GM15510 (cell line): ENCODE measurements around the gene NPS.

Experiments used
- POLR2A ChIP-seq: IDR thresholded peaks from 3 replicates; pipeline ENCODE4 v1.6.1; 2011; ENCODE audit warnings: borderline replicate concordance; ENCODE audit not compliant: insufficient read length; ENCODE audit errors: extremely low read depth

NPS gene

GRCh38 chr10:127536972-127537760 is 11.9 kb upstream of the NPS start:
- TF ChIP-seq POLR2A = no peak

DNA sequence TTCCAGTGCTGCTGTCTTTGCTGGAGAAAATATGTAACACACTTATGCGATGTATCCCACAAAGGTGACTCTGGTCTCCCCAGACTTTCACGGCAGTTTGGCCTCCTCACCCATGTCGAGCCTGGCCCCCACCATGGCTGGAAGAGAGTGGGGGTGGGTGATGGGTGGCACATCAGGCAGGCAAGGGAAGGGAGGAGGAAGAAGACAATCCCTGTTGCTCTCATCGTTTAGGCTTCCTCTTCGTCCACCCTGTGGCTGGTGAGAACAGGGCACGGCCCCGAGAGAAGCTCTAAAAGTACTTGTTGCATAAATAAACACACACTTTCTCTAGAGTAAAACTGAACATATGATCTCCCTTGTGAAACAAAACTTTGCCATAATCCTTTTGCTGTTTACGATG is 11.2 kb upstream of the NPS start:
- no peak for TF ChIP-seq POLR2A

GRCh38 chr10:127548022-127548421 is 1.1 kb upstream of the NPS start:
- TF ChIP-seq POLR2A = no peak

GRCh38 chr10:127550861-127551260 is 1.8 kb downstream of the NPS start:
- TF ChIP-seq POLR2A = no peak

- TF ChIP-seq POLR2A = no peak
Measured at GRCh38 chr10:127552446-127552845, 3.3 kb downstream of the NPS start.

DNA sequence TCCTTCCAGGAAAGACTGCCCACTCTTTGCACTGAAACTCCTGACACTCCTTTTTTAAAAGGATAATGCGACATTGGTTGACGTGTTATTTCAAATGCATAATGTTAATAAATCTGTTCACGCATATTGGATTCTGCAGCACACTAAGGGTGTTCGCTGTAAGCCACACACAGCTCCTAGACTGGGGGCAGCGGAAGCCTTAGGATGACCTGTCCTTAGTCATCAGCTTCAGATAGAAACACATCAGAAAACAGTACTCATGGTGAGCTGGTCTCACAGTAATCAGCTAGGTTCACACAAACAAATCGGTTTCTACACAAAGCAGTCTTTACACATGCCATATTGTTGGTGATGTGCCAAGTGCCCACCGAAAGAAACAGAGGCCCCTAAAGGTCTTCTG is 4.3 kb downstream of the NPS start:
- no peak for TF ChIP-seq POLR2A

- TF ChIP-seq POLR2A = no peak
Measured at GRCh38 chr10:127556916-127557315, 7.8 kb downstream of the NPS start.

DNA sequence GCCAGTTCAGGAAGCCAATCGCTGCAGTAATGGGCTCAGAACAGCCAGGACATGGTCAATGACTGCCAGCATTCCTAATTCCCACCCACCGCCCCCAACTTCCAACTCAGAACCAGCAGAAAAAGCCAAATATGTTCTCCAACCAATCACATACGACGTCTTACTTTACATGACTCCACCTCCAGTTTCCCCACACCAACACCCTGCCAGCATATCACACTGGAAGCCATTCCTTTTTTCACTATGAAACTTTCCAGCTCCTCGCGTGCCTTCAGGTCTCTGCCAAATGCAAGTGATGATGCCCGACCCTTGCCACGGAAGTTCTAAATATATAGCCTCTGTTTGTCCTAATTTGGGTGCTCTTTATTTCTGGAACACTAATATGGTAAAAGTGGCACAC is 12.5 kb downstream of the NPS start:
- TF ChIP-seq POLR2A = no peak

GRCh38 chr10:127563718-127564553 is 14.8 kb downstream of the NPS start:
- TF ChIP-seq POLR2A = no peak

- TF ChIP-seq POLR2A = no peak
Measured at GRCh38 chr10:127564644-127565043, 15.5 kb downstream of the NPS start.

DNA sequence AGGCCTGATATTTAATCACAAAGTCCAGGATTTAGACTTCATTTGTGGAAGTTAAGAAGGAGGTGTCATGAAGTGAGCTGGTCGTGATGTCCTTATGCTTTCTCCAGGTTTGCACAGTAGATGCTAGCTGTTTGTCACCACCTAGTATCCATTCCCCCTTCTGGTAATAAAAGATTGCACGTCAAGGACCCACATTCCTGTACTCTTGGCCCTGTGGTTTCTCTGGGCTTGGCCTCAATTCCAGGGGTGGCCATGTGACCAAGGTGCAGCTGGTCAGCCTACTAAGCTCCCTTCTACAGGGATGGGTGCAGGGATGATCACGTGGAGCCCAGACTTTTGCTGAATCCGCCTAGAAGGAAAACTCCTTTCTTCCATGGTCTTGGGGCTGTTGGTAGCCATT is 16.5 kb downstream of the NPS start:
- TF ChIP-seq POLR2A = no peak

DNA sequence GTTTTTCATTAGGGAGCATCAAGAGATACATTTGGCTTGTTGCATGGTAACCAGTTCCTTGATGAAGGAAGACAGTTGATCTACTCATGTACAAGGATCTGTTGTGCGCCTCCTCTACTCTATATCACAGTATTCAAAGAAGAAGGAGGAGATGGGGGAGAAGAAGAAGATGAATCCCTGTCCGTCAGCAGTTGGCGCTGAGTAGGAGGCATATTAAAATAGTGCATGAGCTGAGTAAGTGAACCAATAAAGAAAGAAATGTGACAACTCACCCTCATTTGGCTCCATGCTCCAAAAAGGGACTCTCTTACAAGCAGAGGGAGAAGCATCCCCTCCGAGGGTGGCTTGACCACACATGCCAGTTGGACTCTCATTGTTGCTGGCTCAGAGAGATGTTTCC is 20.1 kb downstream of the NPS start:
- no peak for TF ChIP-seq POLR2A

- no peak for TF ChIP-seq POLR2A
Measured at GRCh38 chr10:127570036-127570435, 20.9 kb downstream of the NPS start.

DNA sequence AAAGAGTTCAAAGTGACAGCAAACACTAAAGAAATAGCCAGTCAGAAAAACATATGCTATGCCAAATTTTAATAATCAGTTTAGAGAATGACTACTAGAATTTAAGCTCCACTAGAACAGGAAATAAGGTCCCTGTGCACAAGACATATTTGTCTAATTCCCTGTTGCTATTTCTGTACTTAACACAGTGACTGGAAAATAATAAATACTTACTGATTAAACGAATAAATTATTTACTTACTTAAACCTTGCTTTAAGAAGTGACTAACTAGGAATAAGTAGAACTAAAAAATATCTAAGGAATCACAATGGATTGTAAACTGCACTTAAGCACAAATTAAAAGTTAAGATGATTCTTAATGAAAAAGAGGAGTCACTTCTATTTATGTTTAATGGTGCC is 22.3 kb downstream of the NPS start:
- TF ChIP-seq POLR2A = no peak

DNA sequence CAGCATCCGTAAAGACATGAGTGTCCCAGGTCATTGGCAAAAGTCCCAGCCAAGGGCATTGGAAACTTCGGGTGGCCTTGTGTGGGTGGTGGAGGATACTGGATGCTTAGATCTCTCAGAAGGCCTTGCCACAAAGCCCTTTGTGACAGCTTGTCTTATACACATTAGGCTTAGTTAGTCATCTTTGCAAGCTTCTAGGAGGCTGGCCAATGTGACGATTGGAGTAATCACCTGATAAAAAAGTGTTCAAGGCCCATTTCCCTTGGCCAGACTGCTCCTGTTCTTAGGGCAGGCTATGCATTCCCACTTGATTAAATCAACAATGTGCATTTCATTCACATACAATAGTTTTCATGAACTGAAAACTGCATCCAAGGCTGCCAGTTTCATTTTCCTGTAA is 26.9 kb downstream of the NPS start:
- no peak for TF ChIP-seq POLR2A

GRCh38 chr10:127576740-127577161 is 27.6 kb downstream of the NPS start:
- TF ChIP-seq POLR2A = no peak
